Breast epithelium (tissue), 3 donors: Measurements from ENCODE around the gene ATG2B.

ENCODE experiments used
- CTCF ChIP-seq, 3 donors: fragments of 450-650 bp; IDR thresholded peaks; one replicate each; pipeline ENCODE4 v1.5.1; 2016 to 2017; ENCODE audit warnings: antibody characterized with exemption in 3 of 3, mild to moderate bottlenecking in 3 of 3, moderate library complexity in 3 of 3
- POLR2A ChIP-seq: fragments of 450-650 bp; IDR thresholded peaks from one replicate; pipeline ENCODE4 v1.6.1; 2016; ENCODE audit warnings: antibody characterized with exemption, mild to moderate bottlenecking, moderate library complexity

DNA sequence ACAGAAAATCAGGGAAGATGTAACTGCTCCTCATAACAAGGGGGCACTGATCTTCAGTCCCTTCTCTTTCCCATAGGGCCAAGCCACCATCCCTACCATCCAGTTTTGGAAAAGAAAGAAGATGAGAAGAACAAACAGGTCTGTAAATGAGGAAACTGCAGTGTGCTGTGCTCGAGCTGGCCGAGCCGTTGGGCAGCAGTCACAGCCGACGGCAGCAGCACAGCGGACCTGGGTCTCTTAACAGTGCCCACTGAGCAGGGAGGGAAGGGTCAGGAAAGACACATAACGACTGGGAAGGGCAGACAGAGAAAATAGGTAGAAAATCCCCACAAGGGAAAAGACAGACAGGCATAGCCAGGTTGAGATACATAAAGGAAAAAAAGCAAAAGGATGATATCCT, 68.9 kb downstream of the ATG2B start:
- no peak for TF ChIP-seq CTCF (IDR thresholded peaks at IDR 0.05)
- TF ChIP-seq POLR2A: no peak
